ENCODE results near the gene DUOXA1. TPM values are rescaled to one million over a fixed set of nuclear protein-coding genes. Genes with fewer than 3 reads are reported as not detected.

The DUOXA1 gene
- total RNA-seq, 6 experiments from 2014 or later: 0.09 to 0.31 (median 0.16) TPM; not detected in 3

DNA sequence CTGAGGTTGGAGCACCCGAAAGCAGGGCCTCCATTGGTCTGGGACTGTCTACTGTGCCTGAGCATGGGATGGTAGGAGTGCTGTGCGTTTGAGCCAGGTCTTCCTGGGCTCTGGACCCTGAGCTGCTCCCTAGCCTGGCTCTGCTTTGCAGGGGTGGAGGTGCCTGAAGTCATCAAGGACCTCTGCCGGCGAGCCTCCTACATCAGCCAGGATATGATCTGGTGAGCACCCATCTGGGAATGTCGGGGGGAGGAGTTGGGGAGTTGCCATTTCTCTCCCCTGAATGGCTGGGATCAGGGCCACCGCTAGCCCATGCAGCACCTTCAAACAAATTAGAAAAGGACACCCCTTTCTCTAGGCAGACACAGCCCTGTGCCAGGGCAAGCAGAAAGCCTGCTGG, 20.8 kb upstream of the DUOXA1 start:
- Mint-ChIP-seq H3K27me3 (ENCODE audit: insufficient read depth) (no peaks in the 10 kb centered on the region; the same call in none of the 2 replicates), H3K4me3 (no peak overlapping the region), H3K27ac (no peak overlapping the region)

DNA sequence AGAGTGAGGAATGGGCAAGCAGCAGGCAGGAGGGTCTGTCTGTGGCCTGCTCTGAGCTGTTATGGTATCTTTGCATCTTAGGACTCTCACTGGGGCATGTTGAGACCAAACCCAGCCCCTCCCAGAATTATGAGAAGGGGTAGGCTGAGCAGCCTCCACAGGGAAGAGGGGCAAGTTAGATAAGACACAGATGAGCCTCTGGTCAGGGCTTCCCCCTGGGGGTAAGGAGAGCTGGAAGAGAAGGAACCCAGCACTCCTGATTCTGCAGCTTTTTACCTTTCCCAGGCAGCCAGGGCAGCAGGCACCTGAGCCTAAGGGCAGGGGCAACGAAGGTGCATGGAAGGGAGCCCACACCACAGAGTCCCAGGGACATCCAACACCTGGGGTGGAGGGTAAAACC, 19.4 kb upstream of the DUOXA1 start:
- DNase-seq: no peak
- Mint-ChIP-seq H3K36me3 (ENCODE audit: low read depth) (no peaks in the 10 kb centered on the region), H3K9me3 (no peaks in the 10 kb centered on the region), H3K27me3 (ENCODE audit: insufficient read depth) (peaks cover 9% of the 10 kb centered on the region), H3K27ac (no peak overlapping the region), H3K4me1 (ENCODE audit: low read depth) (peaks cover 27% of the 10 kb centered on the region), H3K4me3 (no peak overlapping the region)
- TF ChIP-seq, protein P1, sequence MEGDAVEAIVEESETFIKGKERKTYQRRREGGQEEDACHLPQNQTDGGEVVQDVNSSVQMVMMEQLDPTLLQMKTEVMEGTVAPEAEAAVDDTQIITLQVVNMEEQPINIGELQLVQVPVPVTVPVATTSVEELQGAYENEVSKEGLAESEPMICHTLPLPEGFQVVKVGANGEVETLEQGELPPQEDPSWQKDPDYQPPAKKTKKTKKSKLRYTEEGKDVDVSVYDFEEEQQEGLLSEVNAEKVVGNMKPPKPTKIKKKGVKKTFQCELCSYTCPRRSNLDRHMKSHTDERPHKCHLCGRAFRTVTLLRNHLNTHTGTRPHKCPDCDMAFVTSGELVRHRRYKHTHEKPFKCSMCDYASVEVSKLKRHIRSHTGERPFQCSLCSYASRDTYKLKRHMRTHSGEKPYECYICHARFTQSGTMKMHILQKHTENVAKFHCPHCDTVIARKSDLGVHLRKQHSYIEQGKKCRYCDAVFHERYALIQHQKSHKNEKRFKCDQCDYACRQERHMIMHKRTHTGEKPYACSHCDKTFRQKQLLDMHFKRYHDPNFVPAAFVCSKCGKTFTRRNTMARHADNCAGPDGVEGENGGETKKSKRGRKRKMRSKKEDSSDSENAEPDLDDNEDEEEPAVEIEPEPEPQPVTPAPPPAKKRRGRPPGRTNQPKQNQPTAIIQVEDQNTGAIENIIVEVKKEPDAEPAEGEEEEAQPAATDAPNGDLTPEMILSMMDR (IDR thresholded peaks at IDR 0.05): no peak

More for the DNA sequence above, 20.8 kb upstream of the DUOXA1 start:
- TF ChIP-seq, protein P1 (IDR thresholded peaks at IDR 0.05): no peak
- Mint-ChIP-seq H3K9me3 (no peaks in the 10 kb centered on the region), H3K36me3 (ENCODE audit: low read depth) (no peaks in the 10 kb centered on the region), H3K4me1 (ENCODE audit: low read depth) (peaks cover 27% of the 10 kb centered on the region)
- DNase-seq: no peak

- TF ChIP-seq, protein P1 (IDR thresholded peaks at IDR 0.05): no peak
- Mint-ChIP-seq H3K36me3 (ENCODE audit: low read depth) (no peaks in the 10 kb centered on the region), H3K4me1 (ENCODE audit: low read depth) (peaks cover 27% of the 10 kb centered on the region), H3K9me3 (no peaks in the 10 kb centered on the region), H3K4me3 (no peak overlapping the region), H3K27ac (no peak overlapping the region), H3K27me3 (ENCODE audit: insufficient read depth) (peaks cover 9% of the 10 kb centered on the region)
- DNase-seq: no peak
These were observed 18.7 kb upstream of the DUOXA1 start for GRCh38 chr15:45148076-45149059.

DNA sequence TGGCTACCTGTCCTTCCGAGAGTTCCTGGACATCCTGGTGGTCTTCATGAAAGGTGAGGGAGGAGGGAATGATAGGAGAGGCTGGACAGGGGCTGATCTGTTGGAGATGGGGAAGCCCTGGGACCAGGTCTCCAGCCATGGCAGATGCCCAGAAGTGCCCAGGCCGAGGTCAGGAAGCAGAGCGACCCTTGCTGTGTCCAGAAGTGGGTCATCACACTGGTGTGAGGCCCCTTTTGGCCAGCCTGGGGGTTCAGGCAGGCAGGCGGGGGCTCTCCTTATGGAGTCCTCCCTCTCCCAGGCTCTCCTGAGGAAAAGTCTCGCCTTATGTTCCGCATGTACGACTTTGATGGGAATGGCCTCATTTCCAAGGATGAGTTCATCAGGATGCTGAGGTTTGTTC, 17.9 kb upstream of the DUOXA1 start:
- peaks cover 9% of the 10 kb centered on the region for H3K27me3 Mint-ChIP-seq (ENCODE audit: insufficient read depth)
- no peak for DNase-seq
- no peaks in the 10 kb centered on the region for H3K9me3 Mint-ChIP-seq
- peaks cover 27% of the 10 kb centered on the region for H3K4me1 Mint-ChIP-seq (ENCODE audit: low read depth)
- TF ChIP-seq, protein P1 (IDR thresholded peaks at IDR 0.05): no peak
- H3K27ac Mint-ChIP-seq: no peak overlapping the region
- no peaks in the 10 kb centered on the region for H3K36me3 Mint-ChIP-seq (ENCODE audit: low read depth)
- no peak overlapping the region for H3K4me3 Mint-ChIP-seq

DNA sequence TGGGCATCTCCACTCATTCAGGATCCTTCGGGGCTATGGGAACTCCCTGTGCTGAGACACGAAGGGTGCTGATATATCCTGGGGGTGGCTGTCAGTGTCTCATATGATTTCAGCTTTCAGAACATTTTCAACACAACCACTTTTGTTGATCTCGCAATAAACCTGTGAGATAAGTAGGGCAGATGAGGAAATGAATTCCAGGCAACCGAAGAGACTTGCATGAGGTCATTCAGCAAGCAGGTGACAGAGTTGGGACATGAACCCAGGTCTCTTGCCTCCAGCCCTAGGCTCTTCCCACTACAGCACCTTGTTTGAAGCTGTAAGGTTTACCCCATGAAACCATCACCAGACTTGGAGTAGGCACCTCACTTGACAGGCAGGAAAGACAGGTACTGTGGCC, 16.7 kb upstream of the DUOXA1 start:
- TF ChIP-seq, protein P1 (IDR thresholded peaks at IDR 0.05): no peak
- Mint-ChIP-seq H3K4me1 (ENCODE audit: low read depth) (peaks cover 27% of the 10 kb centered on the region), H3K27ac (no peak overlapping the region), H3K36me3 (ENCODE audit: low read depth) (no peaks in the 10 kb centered on the region), H3K4me3 (no peak overlapping the region), H3K27me3 (ENCODE audit: insufficient read depth) (peaks cover 9% of the 10 kb centered on the region), H3K9me3 (no peaks in the 10 kb centered on the region)
- no peak for DNase-seq
